CD14-positive monocyte (primary cell): ENCODE measurements around the gene AMN1. TPM values are rescaled to one million over a fixed set of nuclear protein-coding genes. Genes with fewer than 3 reads are reported as not detected.
A peak's percentile ranks its signal among the peaks of the same experiment; 100 is the strongest.
"Not testable (repeated sequence)": the region's sequence is repeated elsewhere in the genome, so short reads cannot be mapped to it uniquely, and the experiment has no call there.

Experiments used
- DNase-seq, 3 donors: peaks; one replicate each; pipeline ENCODE4 v3.0.0-alpha.2; 2011 to 2022
- H2AFZ ChIP-seq: 2 replicates; pipeline ENCODE4 v1.6.0; 2012; ENCODE audit warnings: mild to moderate bottlenecking, low read depth, low read length, inconsistent platforms; ENCODE audit not compliant: insufficient read depth, poor library complexity, severe bottlenecking
- H3K27ac ChIP-seq, 2 donors: 1 replicate in 1 of 2; 2 replicates in 1 of 2; pipeline ENCODE4 v1.5.1; 2012 to 2013; ENCODE audit warnings: low read length in 2 of 2, control low read depth in 1 of 2, inconsistent platforms in 1 of 2, low read depth in 1 of 2, mild to moderate bottlenecking in 1 of 2
- H3K27me3 ChIP-seq, 2 donors: one replicate each; pipeline versions ENCODE4 v1.6.0 to v1.6.1; 2011 to 2013; ENCODE audit warnings: low read length in 2 of 2; ENCODE audit not compliant: control insufficient read depth in 2 of 2, insufficient read depth in 2 of 2
- H3K36me3 ChIP-seq, 2 donors: replicated peaks in 1 of 2; 1 replicate in 1 of 2; 2 replicates in 1 of 2; pipeline versions ENCODE4 v1.5.1 to v1.6.1; 2012 to 2013; ENCODE audit warnings: low read length in 2 of 2, control low read depth in 1 of 2, inconsistent platforms in 1 of 2, mild to moderate bottlenecking in 1 of 2; ENCODE audit not compliant: insufficient read depth in 2 of 2, control insufficient read depth in 1 of 2
- H3K4me1 ChIP-seq, 2 donors: 1 replicate in 1 of 2; 2 replicates in 1 of 2; pipeline versions ENCODE4 v1.5.1 to v1.6.1; 2012 to 2013; ENCODE audit warnings: low read length in 2 of 2, control low read depth in 1 of 2, inconsistent platforms in 1 of 2, mild to moderate bottlenecking in 1 of 2, moderate library complexity in 1 of 2; ENCODE audit not compliant: insufficient read depth in 2 of 2, control insufficient read depth in 1 of 2
- H3K4me2 ChIP-seq: replicated peaks from 2 replicates; pipeline ENCODE3; 2012; ENCODE audit warnings: low read length, moderate library complexity, mild to moderate bottlenecking; ENCODE audit not compliant: poor library complexity, severe bottlenecking; ENCODE audit errors: extremely low read depth
- H3K4me3 ChIP-seq, 3 experiments: fragments of 200-600 bp in 1 of 3; sonication (generic) in 1 of 3; replicated peaks in 1 of 3; 1 replicate in 2 of 3; 2 replicates in 1 of 3; pipeline ENCODE4 v1.5.1; 2011 to 2013; ENCODE audit warnings: low read length in 3 of 3, mild to moderate bottlenecking in 3 of 3, control low read depth in 2 of 3, low read depth in 2 of 3, inconsistent platforms in 1 of 3, moderate library complexity in 1 of 3
- H3K79me2 ChIP-seq: 2 replicates; pipeline ENCODE4 v1.6.0; 2012; ENCODE audit warnings: mild to moderate bottlenecking, control low read depth, inconsistent platforms, low read length, moderate library complexity; ENCODE audit not compliant: insufficient read depth
- H3K9ac ChIP-seq: 2 replicates; pipeline ENCODE4 v1.6.0; 2017; ENCODE audit warnings: low read length, mild to moderate bottlenecking; ENCODE audit not compliant: insufficient read depth, poor library complexity, severe bottlenecking
- H3K9me3 ChIP-seq, 2 donors: replicated peaks in 1 of 2; 1 replicate in 1 of 2; 2 replicates in 1 of 2; pipeline versions ENCODE4 v1.5.1 to v1.6.1; 2012 to 2013; ENCODE audit warnings: low read length in 2 of 2, control low read depth in 1 of 2; ENCODE audit not compliant: control insufficient read depth in 1 of 2, insufficient read depth in 1 of 2
- H4K20me1 ChIP-seq: 2 replicates; pipeline ENCODE4 v1.6.0; 2012; ENCODE audit warnings: mild to moderate bottlenecking, low read length, control low read depth, moderate library complexity; ENCODE audit not compliant: insufficient read depth
- H3K27ac Mint-ChIP-seq, 7 donors: one replicate each; pipeline ENCODE4 v1.8.0; 2020; ENCODE audit warnings: mild to moderate bottlenecking in 7 of 7, mixed read lengths in 7 of 7, moderate library complexity in 6 of 7, inconsistent platforms in 2 of 7
- H3K27me3 Mint-ChIP-seq, 3 donors: one replicate each; pipeline ENCODE4 v1.8.0; 2021 to 2022; ENCODE audit warnings: low read depth in 3 of 3, mild to moderate bottlenecking in 3 of 3, mixed read lengths in 3 of 3, moderate library complexity in 3 of 3, inconsistent platforms in 1 of 3
- H3K36me3 Mint-ChIP-seq, 2 donors: one replicate each; pipeline ENCODE4 v1.8.0; 2020; ENCODE audit warnings: mixed read lengths in 2 of 2, inconsistent platforms in 1 of 2, mild to moderate bottlenecking in 1 of 2
- H3K4me1 Mint-ChIP-seq: one replicate; pipeline ENCODE4 v1.8.0; 2020; ENCODE audit warnings: mild to moderate bottlenecking, mixed read lengths
- H3K4me3 Mint-ChIP-seq, 2 donors: one replicate each; pipeline ENCODE4 v1.8.0; 2020; ENCODE audit warnings: mild to moderate bottlenecking in 2 of 2, mixed read lengths in 2 of 2, moderate library complexity in 1 of 2
- H3K9me3 Mint-ChIP-seq, 7 donors: one replicate each; pipeline ENCODE4 v1.8.0; 2020 to 2022; ENCODE audit warnings: mixed read lengths in 7 of 7, mild to moderate bottlenecking in 6 of 7, moderate library complexity in 6 of 7, inconsistent platforms in 2 of 7
- WGBS: methylation state at CpG from one replicate; pipeline ENCODE4 v1.1.5; 2013; ENCODE audit warnings: missing lambda C conversion rate; ENCODE audit not compliant: insufficient coverage; 5-methylcytosine and 5-hydroxymethylcytosine counted together
- intact Hi-C, 2 donors: fragments of 100-400 bp; cut with micrococcal nuclease; formaldehyde crosslinking; loops; one replicate each; pipeline versions ENCODE4 v1.15.0 to v1.15.1; 2023
- polyA plus RNA-seq, 3 donors: library from polyadenylated mRNA; depleted of rRNA in 1 of 3; unstranded in 2 of 3; stranded (reverse) in 1 of 3; fragments of 300-500 nt in 2 of 3; fragments of >200 nt in 1 of 3; fragmentation: Illumina TruSeq in 2 of 3; gene quantifications; 1 replicate in 2 of 3; 2 replicates in 1 of 3; pipeline ENCODE4 v1.2.3, GENCODE V29; 2012 to 2021
- TF ChIP-seq, protein P1 (sequence below): fragments of 200-600 bp; IDR thresholded peaks from one replicate; pipeline ENCODE4 v1.8.0; 2022; ENCODE audit warnings: antibody characterized with exemption, mild to moderate bottlenecking

Gene AMN1
- polyA plus RNA-seq, 3 donors, result 6.0 to 7.8 (median 7.4) TPM

DNA sequence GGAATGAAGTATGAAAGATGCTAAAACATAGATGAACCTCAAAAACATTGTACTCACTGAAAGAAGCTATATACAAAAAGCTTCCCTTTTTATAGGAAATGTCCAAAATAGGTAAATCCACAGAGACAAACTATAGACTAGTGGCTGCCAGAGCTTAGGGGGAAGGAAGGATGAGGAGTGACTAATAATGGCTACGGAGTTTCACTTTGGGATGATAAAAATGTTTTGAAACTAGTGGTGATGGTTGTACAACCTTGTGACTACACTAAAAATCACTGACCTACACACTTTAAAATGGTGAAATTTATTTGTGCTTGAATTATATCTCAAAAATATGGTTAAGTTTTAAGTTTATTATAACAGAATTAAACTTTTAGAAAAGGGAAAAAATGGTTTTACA, 37.1 kb upstream of the AMN1 start:
- H2AFZ ChIP-seq, result no peak overlapping the region
- intact Hi-C loops, result loop anchor here in 1 of 2 donors (5.0 to 10.0 kb wide), 2 partner anchors 39 to 49 kb away; partner anchors contain the start of gene AMN1
- Mint-ChIP-seq H3K9me3 (peaks cover 2 to 18% (median 5%) of the 10 kb centered on the region in 7 donors), H3K4me1 (peaks cover 21% of the 10 kb centered on the region), H3K27me3 (peaks cover 0 to 2% (median 0%) of the 10 kb centered on the region in 3 donors), H3K36me3 (no peaks in the 10 kb centered on the region), H3K4me3 (no peak overlapping the region), H3K27ac (peak overlapping the region; percentile 23 to 90 (median 71))
- no peak overlapping the region for H3K4me3 ChIP-seq
- H3K36me3 ChIP-seq, result no peaks in the 10 kb centered on the region
- WGBS, result no CpG with 5 or more reads among the region's 1 CpG
- H3K9ac ChIP-seq, result no peak overlapping the region
- peaks cover 0 to 4% of the 10 kb centered on the region in 2 donors for H3K9me3 ChIP-seq
- TF ChIP-seq, protein P1, sequence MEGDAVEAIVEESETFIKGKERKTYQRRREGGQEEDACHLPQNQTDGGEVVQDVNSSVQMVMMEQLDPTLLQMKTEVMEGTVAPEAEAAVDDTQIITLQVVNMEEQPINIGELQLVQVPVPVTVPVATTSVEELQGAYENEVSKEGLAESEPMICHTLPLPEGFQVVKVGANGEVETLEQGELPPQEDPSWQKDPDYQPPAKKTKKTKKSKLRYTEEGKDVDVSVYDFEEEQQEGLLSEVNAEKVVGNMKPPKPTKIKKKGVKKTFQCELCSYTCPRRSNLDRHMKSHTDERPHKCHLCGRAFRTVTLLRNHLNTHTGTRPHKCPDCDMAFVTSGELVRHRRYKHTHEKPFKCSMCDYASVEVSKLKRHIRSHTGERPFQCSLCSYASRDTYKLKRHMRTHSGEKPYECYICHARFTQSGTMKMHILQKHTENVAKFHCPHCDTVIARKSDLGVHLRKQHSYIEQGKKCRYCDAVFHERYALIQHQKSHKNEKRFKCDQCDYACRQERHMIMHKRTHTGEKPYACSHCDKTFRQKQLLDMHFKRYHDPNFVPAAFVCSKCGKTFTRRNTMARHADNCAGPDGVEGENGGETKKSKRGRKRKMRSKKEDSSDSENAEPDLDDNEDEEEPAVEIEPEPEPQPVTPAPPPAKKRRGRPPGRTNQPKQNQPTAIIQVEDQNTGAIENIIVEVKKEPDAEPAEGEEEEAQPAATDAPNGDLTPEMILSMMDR, result no peak
- peak; percentile 70 to 89 (median 87) for DNase-seq
- H4K20me1 ChIP-seq, result no peaks in the 10 kb centered on the region
- H3K27me3 ChIP-seq, result no peaks in the 10 kb centered on the region
- no peak overlapping the region for H3K4me2 ChIP-seq
- peaks cover 0 to 7% of the 10 kb centered on the region in 2 donors for H3K4me1 ChIP-seq
- peak overlapping the region in 1 of 2 donors; percentile 63 for H3K27ac ChIP-seq
- H3K79me2 ChIP-seq, result no peaks in the 10 kb centered on the region

DNA sequence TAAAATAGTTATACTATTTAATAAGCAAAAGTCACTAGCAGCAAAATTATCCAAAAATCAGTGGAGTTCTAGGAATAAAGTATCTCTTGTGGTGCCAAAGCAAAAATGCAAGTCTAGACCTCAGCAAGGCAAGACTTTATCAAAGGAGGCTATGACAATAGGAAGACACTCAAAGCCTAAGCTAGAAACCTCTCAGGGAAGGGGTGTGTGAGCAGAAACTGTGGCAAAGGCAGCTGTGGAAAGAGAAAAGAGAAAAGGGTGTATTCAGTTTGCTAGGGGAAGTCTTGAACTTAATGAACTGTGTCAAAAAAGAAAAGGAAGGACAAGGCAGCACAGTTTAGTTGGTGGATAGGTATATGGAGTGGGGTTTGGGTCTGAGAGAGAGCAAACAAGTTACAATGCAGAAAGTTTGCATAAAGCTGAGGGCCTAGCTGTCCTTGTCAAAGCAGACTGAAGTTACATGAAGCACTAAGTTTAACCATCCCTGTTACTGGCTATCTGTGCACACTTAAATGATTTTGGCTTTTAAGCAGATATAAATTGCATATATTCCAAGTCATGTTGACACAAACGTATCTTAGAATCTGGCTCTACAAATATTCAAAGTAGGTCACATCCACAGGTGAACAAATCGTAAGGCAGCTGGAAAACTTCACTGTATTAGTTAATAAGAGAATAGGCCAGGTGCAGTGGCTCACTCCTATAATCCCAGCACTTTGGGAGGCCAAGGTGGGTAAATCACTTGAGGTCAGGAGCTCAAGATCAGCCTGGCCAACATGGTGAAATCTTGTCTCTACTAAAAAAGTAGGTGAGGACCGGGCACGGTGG, 31.0 kb upstream of the AMN1 start:
- H2AFZ ChIP-seq, result peak overlapping the region; percentile 22
- no peak overlapping the region for H3K27ac ChIP-seq
- Mint-ChIP-seq H3K36me3 (peaks cover 0 to 3% of the 10 kb centered on the region in 2 donors), H3K4me1 (peaks cover 23% of the 10 kb centered on the region), H3K9me3 (peaks cover 0 to 9% (median 2%) of the 10 kb centered on the region in 7 donors), H3K4me3 (no peak overlapping the region), H3K27ac (peak overlapping the region in 5 of 7 donors; percentile 0 to 71 (median 62)), H3K27me3 (no peaks in the 10 kb centered on the region)
- DNase-seq, result no peak
- H3K79me2 ChIP-seq, result no peaks in the 10 kb centered on the region
- H3K4me1 ChIP-seq, result peaks cover 5 to 19% of the 10 kb centered on the region in 2 donors
- no peak overlapping the region for H3K9ac ChIP-seq
- H3K9me3 ChIP-seq, result no peaks in the 10 kb centered on the region
- no peaks in the 10 kb centered on the region for H3K27me3 ChIP-seq
- no peak overlapping the region for H3K4me3 ChIP-seq
- no CpG with 5 or more reads among the region's 4 CpGs for WGBS
- no peaks in the 10 kb centered on the region for H3K36me3 ChIP-seq
- H4K20me1 ChIP-seq, result no peaks in the 10 kb centered on the region
- TF ChIP-seq, protein P1, result no peak
- no peak overlapping the region for H3K4me2 ChIP-seq
- intact Hi-C loops, result loop anchor here in 1 of 2 donors (10.0 kb wide), 2 partner anchors 55 to 725 kb away; no protein-coding TSS in a partner anchor

DNA sequence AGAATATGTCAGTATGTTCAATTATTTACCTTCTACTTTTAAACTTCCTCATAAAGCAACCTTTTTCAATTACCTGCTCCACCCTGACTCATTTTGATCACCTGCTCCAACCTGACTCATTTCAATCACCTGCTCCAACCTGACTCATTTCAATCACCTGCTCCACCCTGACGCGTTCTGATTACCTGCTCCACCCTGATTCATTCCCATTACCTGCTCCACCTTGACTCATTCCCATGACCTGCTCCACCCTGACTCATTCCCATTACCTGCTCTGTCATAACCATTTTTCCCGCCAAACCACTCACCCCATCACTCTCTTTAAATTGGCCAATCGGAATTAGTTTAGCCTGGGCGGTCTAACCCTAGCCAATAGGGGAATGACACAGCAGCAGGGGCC, 29.5 kb upstream of the AMN1 start:
- H3K9me3 Mint-ChIP-seq, H4K20me1 ChIP-seq, H3K4me3 ChIP-seq, H3K27me3 ChIP-seq, H3K9me3 ChIP-seq, H3K4me3 Mint-ChIP-seq, H3K27ac ChIP-seq, DNase-seq, H2AFZ ChIP-seq, H3K36me3 ChIP-seq, H3K27me3 Mint-ChIP-seq, H3K4me2 ChIP-seq, H3K79me2 ChIP-seq, H3K36me3 Mint-ChIP-seq, H3K9ac ChIP-seq: not testable (repeated sequence)
- H3K4me1 ChIP-seq, result peaks cover 5 to 19% of the 10 kb centered on the region in 2 donors
- H3K27ac Mint-ChIP-seq, result peak overlapping the region in 1 of 7 donors; percentile 21
- 100% methylated on average over 5 of the region's 5 CpGs for WGBS
- intact Hi-C loops, result loop anchor here in 1 of 2 donors (10.0 kb wide), 1 partner anchor 727 kb away; no protein-coding TSS in a partner anchor
- H3K4me1 Mint-ChIP-seq, result peaks cover 20% of the 10 kb centered on the region
